Lower leg skin (tissue), 4 donors: ENCODE measurements around the gene CHST10. TPM values are rescaled to one million over a fixed set of nuclear protein-coding genes. Genes with fewer than 3 reads are reported as not detected.
"Not testable (repeated sequence)": the region's sequence is repeated elsewhere in the genome, so short reads cannot be mapped to it uniquely, and the experiment has no call there.

Experiments used
- DNase-seq, 2 donors: peaks; one replicate each; pipeline ENCODE4 v3.0.0-alpha.2; 2019; ENCODE audit warnings: low spot score in 2 of 2
- H3K4me3 ChIP-seq: fragments of 200-600 bp; sonication (generic); 2 replicates; pipeline ENCODE4 v1.5.1; 2017; ENCODE audit warnings: mild to moderate bottlenecking, low read depth; ENCODE audit not compliant: poor library complexity, severe bottlenecking
- CTCF ChIP-seq, 3 donors: fragments of 450-650 bp; IDR thresholded peaks; one replicate each; pipeline ENCODE4 v1.5.1; 2016; ENCODE audit warnings: antibody characterized with exemption in 3 of 3, mild to moderate bottlenecking in 3 of 3, moderate library complexity in 2 of 3
- POLR2A ChIP-seq, 2 donors: fragments of 450-650 bp; IDR thresholded peaks; one replicate each; pipeline ENCODE4 v1.6.1; 2016 to 2017; ENCODE audit warnings: antibody characterized with exemption in 2 of 2, mild to moderate bottlenecking in 1 of 2, moderate library complexity in 1 of 2
- WGBS, 2 donors: methylation state at CpG; one replicate each; pipeline ENCODE4 v1.1.5; 2018; 5-methylcytosine and 5-hydroxymethylcytosine counted together
- intact Hi-C: fragments of 100-400 bp; cut with DNase I; formaldehyde crosslinking; loops from one replicate; pipeline ENCODE4 v1.15.0; 2023; ENCODE audit warnings: low total_unique reads
- total RNA-seq, 4 donors: library from RNA; depleted of rRNA; stranded (reverse); fragments of >200 nt; gene quantifications; one replicate each; pipeline ENCODE4 v1.1.0, GENCODE V29; 2016

CHST10 gene
- 1 to 10 TPM in 2 of 4 donors, under 1 TPM in 2; 0.66 to 5.5 (median 2.4) TPM for total RNA-seq

GRCh38 chr2:100416935-100417710 lies at the start of gene CHST10:
CHST10 (minus strand) TSS chr2:100417668; CDS start chr2:100406675, 10,993 bp downstream.
- intact Hi-C loops: no loop called here
- TF ChIP-seq POLR2A (IDR thresholded peaks at IDR 0.05) (no peak), CTCF (IDR thresholded peaks at IDR 0.05) (no peak)
- peak in 1 of 2 donors; percentile 89 for DNase-seq
- WGBS, 2 donors: 0 to 1% methylated on average over 26 to 33 of the region's 88 CpGs
- H3K4me3 ChIP-seq: peak within 1 kb of the TSS; percentile 63

- 62 to 74% methylated on average over 1 of the region's 1 CpG for WGBS, 2 donors
- no peak for DNase-seq
These were observed 43.5 kb upstream of the CHST10 start for GRCh38 chr2:100460904-100461530.

GRCh38 chr2:100456357-100456756 lies 38.9 kb upstream of the CHST10 start:
- DNase-seq, intact Hi-C loops, H3K4me3 ChIP-seq: not testable (repeated sequence)

More at GRCh38 chr2:100460904-100461530, 43.5 kb upstream of the CHST10 start:
- no peak overlapping the region for H3K4me3 ChIP-seq
- intact Hi-C loops: no loop called here
- no peak for TF ChIP-seq CTCF (IDR thresholded peaks at IDR 0.05)
- no peak for TF ChIP-seq POLR2A (IDR thresholded peaks at IDR 0.05)

GRCh38 chr2:100453853-100454252 lies 36.4 kb upstream of the CHST10 start:
- WGBS, 2 donors: 72 to 75% methylated on average over 4 of the region's 4 CpGs
- TF ChIP-seq POLR2A (IDR thresholded peaks at IDR 0.05): no peak
- no peak for DNase-seq
- intact Hi-C loops: no loop called here
- H3K4me3 ChIP-seq: no peak overlapping the region

GRCh38 chr2:100451734-100452133 lies 34.3 kb upstream of the CHST10 start:
- no peak for TF ChIP-seq CTCF (IDR thresholded peaks at IDR 0.05)
- TF ChIP-seq POLR2A (IDR thresholded peaks at IDR 0.05): no peak
- DNase-seq: no peak
- intact Hi-C loops: no loop called here
- no peak overlapping the region for H3K4me3 ChIP-seq

- TF ChIP-seq CTCF (IDR thresholded peaks at IDR 0.05) (no peak), POLR2A (IDR thresholded peaks at IDR 0.05) (no peak)
- no peak for DNase-seq
- intact Hi-C loops: no loop called here
- WGBS, 2 donors: 75 to 82% methylated on average over 5 of the region's 5 CpGs
- H3K4me3 ChIP-seq: no peak overlapping the region
These were observed 33.6 kb upstream of the CHST10 start for GRCh38 chr2:100451092-100451491.
